Measurements from ENCODE around the gene GDPD5. TPM values are rescaled to one million over a fixed set of nuclear protein-coding genes. Genes with fewer than 3 reads are reported as not detected.

The GDPD5 gene
- total RNA-seq, 1 experiment from 2014 or later, result 7.8 TPM

- Histone ChIP-seq H3K79me1 (ENCODE audit: insufficient read depth, low read depth, low read length, poor library complexity, severe bottlenecking) (no peaks in the 10 kb centered on the region), H3K79me2 (ENCODE audit: insufficient read depth, low read length) (no peaks in the 10 kb centered on the region), H3K56ac (ENCODE audit: insufficient read length, low read depth, low read length) (no peak overlapping the region), H3K9me3 (ENCODE audit: control insufficient read depth, low read depth, low read length) (no peaks in the 10 kb centered on the region), H3K27ac (ENCODE audit: insufficient read length, low read depth, low read length) (no peak overlapping the region), H2BK15ac (ENCODE audit: low read depth, low read length) (no peak overlapping the region), H3K23me2 (ENCODE audit: insufficient read length, low read depth, low read length, poor library complexity, severe bottlenecking) (no peaks in the 10 kb centered on the region), H3K18ac (ENCODE audit: insufficient read length, low read depth, low read length) (no peak overlapping the region), H3K27me3 (ENCODE audit: insufficient read depth, low read length) (peaks cover 3% of the 10 kb centered on the region; the same call in 1 of the 2 replicates), H4K5ac (ENCODE audit: insufficient read length, low read depth, low read length) (no peak overlapping the region), H3K4me1 (ENCODE audit: insufficient read depth, low read length) (peaks cover 3% of the 10 kb centered on the region; the same call in 1 of the 2 replicates), H4K91ac (ENCODE audit: insufficient read length, low read depth, low read length) (no peak overlapping the region), H2BK5ac (ENCODE audit: insufficient read length, low read length) (no peak overlapping the region), H2BK20ac (ENCODE audit: low read depth, low read length, poor library complexity, severe bottlenecking) (no peak overlapping the region), H3K23ac (ENCODE audit: insufficient read length, low read depth, low read length) (no peak overlapping the region), H4K8ac (replicated peaks; ENCODE audit: insufficient read length, low read depth, low read length) (no peak overlapping the region), H3T11ph (ENCODE audit: low read length) (no peak overlapping the region), H2AFZ (ENCODE audit: low read length) (no peak overlapping the region), H2BK120ac (ENCODE audit: low read depth, low read length, poor library complexity, severe bottlenecking) (no peak overlapping the region), H3K9ac (ENCODE audit: extremely low read depth, insufficient read length, low read length) (no peak overlapping the region), H2BK12ac (ENCODE audit: insufficient read length, low read depth, low read length) (no peak overlapping the region), H3K4ac (ENCODE audit: low read depth, low read length) (no peak overlapping the region), H3K4me2 (ENCODE audit: insufficient read depth, insufficient read length, low read length) (no peak overlapping the region), H4K20me1 (ENCODE audit: control insufficient read depth, insufficient read depth, insufficient read length) (no peaks in the 10 kb centered on the region), H2AK5ac (ENCODE audit: insufficient read length, low read length) (no peak overlapping the region), H3K14ac (ENCODE audit: insufficient read depth, low read length) (no peak overlapping the region)
- DNase-seq, result no peak
- no CpG with 5 or more reads among the region's 13 CpGs for WGBS (ENCODE audit: extremely low coverage, insufficient read length, low lambda C conversion rate)
- peaks cover 12 to 25% of the 10 kb centered on the region in 2 experiments for H3K4me1 Mint-ChIP-seq
- TF ChIP-seq CTCF (conservative IDR thresholded peaks at IDR 0.05), result no peak
- peaks cover 18% of the 10 kb centered on the region for H3K27me3 Mint-ChIP-seq (ENCODE audit: low read depth)
- no peak overlapping the region; a peak in 1 of 5 replicates for H3K4me3 Mint-ChIP-seq
- no peaks in the 10 kb centered on the region for H3K9me3 Mint-ChIP-seq
- no peaks in the 10 kb centered on the region; a peak in 1 of 7 replicates for H3K36me3 Mint-ChIP-seq (ENCODE audit: insufficient read depth in 1 of 3, low read depth in 3 of 3)
- no peak overlapping the region for H3K27ac Mint-ChIP-seq
Observed at GRCh38 chr11:75437966-75438659, 87.6 kb downstream of the GDPD5 start.
